D721Med (cell line): Measurements from ENCODE around the gene FER.
"Not testable (repeated sequence)": the region's sequence is repeated elsewhere in the genome, so short reads cannot be mapped to it uniquely, and the experiment has no call there.

Experiments used
- DNase-seq: peaks from one replicate; pipeline ENCODE4 v3.0.0; 2011; ENCODE audit warnings: low spot score; ENCODE audit not compliant: insufficient read length
- FAIRE-seq: peaks from 2 replicates; lab custom pipeline; 2011; peaks lifted over from hg19 to GRCh38; lab: Jason Lieb, UNC
- TF ChIP-seq, protein P1 (sequence below): IDR thresholded peaks from 2 replicates; pipeline ENCODE4 v1.5.1; 2012; ENCODE audit warnings: mild to moderate bottlenecking, control low read depth; ENCODE audit not compliant: insufficient read depth; ENCODE audit errors: missing control alignments

FER gene

DNA sequence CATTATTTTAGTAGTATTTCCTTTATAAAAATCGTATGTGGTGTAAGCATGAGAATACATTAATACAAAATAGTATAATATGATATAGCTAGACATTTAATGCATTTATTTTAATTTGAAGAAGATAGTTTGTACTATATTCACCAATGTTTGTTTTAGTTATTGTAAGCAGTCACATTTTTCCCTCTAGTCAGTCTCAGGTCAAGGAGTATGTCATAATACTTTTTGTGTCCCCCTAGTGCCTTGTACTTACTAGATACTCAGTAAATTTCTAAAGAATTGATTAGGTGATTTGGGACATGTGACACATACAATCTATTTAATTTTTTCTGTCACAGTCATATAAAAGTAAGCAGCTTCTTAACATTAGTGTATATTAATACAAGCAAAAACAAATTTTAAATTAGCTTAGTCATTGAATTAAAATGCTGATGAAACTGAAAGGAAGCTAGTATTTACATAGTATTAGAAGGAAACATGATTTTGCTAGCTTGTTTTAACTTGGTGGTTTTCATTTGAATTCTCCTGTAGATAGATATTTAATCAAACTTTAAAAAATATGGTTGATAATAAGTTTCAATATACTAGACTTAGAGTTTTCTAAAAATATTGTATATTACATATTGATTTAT is 242.2 kb downstream of the FER start:
- no peak for DNase-seq
- TF ChIP-seq, protein P1, sequence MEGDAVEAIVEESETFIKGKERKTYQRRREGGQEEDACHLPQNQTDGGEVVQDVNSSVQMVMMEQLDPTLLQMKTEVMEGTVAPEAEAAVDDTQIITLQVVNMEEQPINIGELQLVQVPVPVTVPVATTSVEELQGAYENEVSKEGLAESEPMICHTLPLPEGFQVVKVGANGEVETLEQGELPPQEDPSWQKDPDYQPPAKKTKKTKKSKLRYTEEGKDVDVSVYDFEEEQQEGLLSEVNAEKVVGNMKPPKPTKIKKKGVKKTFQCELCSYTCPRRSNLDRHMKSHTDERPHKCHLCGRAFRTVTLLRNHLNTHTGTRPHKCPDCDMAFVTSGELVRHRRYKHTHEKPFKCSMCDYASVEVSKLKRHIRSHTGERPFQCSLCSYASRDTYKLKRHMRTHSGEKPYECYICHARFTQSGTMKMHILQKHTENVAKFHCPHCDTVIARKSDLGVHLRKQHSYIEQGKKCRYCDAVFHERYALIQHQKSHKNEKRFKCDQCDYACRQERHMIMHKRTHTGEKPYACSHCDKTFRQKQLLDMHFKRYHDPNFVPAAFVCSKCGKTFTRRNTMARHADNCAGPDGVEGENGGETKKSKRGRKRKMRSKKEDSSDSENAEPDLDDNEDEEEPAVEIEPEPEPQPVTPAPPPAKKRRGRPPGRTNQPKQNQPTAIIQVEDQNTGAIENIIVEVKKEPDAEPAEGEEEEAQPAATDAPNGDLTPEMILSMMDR: no peak
- FAIRE-seq: no peak

DNA sequence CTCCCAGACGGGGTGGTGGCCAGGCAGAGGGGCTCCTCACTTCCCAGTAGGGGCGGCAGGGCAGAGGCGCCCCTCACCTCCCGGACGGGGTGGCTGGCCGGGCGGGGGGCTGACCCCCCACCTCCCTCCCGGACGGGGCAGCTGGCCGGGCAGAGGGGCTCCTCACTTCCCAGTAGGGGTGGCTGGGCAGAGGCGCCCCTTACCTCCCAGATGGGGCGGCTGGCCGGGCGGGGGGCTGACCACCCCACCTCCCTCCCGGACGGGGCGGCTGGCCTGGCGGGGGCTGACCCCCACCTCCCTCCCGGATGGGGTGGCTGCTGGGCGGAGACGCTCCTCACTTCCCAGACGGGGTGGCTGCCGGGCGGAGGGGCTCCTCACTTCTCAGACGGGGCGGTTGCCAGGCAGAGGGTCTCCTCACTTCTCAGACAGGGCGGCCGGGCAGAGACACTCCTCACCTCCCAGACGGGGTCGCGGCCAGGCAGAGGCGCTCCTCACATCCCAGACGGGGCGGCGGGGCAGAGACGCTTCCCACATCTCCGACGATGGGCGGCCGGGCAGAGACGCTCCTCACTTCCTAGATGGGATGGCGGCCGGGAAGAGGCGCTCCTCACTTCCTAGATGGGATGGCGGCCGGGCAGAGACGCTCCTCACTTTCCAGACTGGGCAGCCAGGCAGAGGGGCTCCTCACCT is 244.8 kb downstream of the FER start:
- FAIRE-seq, DNase-seq: not testable (repeated sequence)

DNA sequence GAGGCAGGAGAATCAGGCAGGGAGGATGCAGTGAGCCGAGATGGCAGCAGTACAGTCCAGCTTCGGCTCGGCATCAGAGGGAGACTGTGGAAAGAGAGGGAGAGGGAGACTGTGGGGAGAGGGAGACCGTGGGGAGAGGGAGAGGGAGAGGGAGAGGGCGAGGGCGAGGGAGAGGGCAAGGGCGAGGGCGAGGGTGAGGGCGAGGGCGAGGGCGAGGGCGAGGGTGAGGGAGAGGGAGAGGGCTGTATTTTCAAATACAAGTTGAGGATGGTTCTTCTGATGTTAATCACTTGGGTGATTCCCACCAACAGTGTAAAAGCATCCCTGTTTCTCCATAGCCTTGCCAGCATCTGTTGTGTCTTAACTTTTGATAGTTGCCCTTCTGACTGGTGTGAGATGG is 245.7 kb downstream of the FER start:
- FAIRE-seq, DNase-seq: not testable (repeated sequence)

DNA sequence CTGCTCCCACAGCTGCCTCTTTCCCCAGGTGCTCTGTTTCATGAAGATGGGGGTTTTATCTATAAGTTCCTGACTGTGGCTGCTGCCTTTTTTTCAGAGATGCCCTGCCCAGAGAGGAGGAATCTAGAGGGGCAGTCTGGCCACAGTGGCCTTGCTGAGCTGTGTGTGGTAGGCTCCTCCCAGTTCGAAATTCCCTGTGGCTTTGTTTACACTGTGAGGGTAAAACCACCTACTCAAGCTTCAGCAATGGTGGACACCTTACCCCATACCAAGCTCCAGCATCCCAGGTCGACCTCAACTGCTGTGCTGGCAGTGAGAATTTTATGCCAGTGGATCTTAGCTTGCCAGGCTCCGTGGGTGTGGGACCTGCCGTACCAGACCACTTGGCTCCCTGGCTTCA is 250.0 kb downstream of the FER start:
- TF ChIP-seq, protein P1: no peak
- FAIRE-seq: no peak
- DNase-seq: no peak

DNA sequence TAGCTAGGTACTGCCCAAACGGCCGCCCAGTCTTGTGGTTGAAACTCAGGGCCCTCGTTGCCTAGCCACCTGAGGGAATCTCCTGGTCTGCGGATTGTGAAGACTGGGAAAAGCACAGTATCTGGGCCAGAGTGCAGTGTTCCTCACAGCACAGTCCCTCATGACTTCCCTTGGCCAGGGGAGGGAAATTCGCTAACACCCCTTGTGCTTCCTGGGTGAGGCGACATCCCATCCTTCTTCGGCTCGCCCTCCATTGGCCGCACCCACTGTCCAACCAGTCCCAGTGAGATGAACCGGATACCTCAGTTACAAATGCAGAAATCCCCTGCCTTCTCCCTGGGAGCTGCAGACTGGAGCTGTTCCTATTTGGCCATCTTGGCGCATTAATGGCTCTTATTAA is 250.5 kb downstream of the FER start:
- no peak for FAIRE-seq
- no peak for DNase-seq
- TF ChIP-seq, protein P1: no peak

DNA sequence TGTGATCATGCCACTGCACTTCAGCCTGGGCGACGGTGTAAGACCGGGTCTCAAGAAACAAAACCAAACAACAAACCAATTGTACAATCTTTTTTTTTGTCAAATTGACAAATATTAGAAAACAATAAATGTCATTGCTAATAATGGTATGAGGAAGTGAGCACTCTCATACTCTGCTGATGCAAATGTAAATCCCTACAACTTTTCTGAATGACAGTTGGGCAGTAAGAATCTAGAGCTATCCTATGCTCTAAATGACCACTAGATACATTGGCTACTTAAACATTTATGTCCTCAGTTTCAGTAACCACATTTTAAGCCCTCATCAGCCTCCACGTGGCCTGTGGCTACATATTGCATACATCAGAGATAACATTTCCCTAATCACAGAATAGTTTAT is 256.2 kb downstream of the FER start:
- DNase-seq (no peak), FAIRE-seq (no peak)

DNA sequence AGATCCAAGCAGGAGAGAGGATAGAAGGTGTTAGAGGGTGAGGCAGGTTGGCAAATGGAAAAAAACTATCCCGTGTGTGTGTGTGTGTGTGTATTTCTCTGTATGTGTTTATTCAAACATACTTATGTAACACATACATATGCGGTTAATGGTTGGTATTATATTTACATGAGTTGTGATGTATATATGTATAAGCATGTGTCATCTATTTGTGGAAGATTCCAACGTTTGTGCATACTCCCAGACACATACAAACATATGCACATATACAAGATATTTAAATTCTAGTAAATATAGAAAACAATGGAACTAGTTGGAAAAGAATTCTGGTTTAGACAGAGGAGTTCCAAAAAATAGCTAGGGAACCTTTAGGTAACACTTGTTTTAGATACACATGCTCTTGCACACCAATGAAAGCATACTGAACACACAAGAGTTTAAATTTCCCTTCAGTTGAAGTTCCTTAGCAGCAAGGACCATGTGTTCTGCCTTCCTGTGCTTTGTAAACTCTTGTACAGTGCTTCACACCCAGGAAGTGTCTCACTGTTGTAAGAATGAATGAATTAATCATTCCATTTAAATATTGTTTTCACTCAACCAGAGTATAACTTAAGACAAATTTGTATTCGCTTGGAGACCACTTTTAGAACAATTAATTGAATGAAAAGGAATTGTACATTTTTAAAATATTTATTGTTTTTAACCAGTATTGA is 257.8 kb downstream of the FER start:
- TF ChIP-seq, protein P1: no peak
- FAIRE-seq (no peak), DNase-seq (no peak)

More for the DNA sequence above, 256.2 kb downstream of the FER start:
- TF ChIP-seq, protein P1: no peak

DNA sequence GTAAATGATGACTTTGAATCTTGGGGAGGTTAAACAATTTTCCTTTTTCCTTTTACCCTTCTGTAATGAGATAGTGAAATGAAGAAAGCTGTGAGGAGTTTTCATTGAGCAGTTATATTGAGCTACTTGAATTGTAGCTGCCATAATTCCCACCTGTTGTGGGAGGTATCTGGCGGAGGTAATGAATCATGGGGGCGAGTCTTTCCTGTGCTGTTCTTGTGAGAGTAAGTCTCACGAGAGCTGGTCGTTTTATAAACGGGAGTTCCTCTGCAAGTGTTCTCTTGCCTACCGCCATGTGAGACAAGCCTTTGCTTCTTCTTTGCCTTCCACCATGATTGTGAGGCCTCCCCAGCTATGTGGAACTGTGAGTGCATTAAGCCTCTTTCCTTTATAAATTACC is 258.4 kb downstream of the FER start:
- DNase-seq (no peak), FAIRE-seq (no peak)
- TF ChIP-seq, protein P1: no peak
